CD4-positive, CD25-positive, alpha-beta regulatory T cell (primary cell): Measurements from ENCODE around the gene ADGB. TPM values are rescaled to one million over a fixed set of nuclear protein-coding genes. Genes with fewer than 3 reads are reported as not detected.
"Not testable (repeated sequence)": the region's sequence is repeated elsewhere in the genome, so short reads cannot be mapped to it uniquely, and the experiment has no call there.

Source experiments
- ATAC-seq, 2 donors: fragments of 150-1000 bp; cut with Tn5 transposase; one replicate each; pipeline ENCODE4 v1.10.0; 2021; ENCODE audit warnings: low read depth in 2 of 2, moderate number of reproducible peaks in 2 of 2, moderate library complexity in 1 of 2
- DNase-seq, 3 donors: peaks; one replicate each; pipeline versions ENCODE4 v3.0.0 to v3.0.0-alpha.2; 2012 to 2022; ENCODE audit warnings: mixed read lengths in 1 of 3
- H3K27ac ChIP-seq: one replicate; pipeline ENCODE4 v1.7.0; 2013; ENCODE audit warnings: mild to moderate bottlenecking, low read length; ENCODE audit not compliant: insufficient read depth, poor library complexity, severe bottlenecking
- H3K27me3 ChIP-seq: one replicate; pipeline ENCODE4 v1.7.0; 2013; ENCODE audit warnings: low read length; ENCODE audit not compliant: control insufficient read depth, insufficient read depth
- H3K36me3 ChIP-seq: one replicate; pipeline ENCODE4 v1.7.0; 2013; ENCODE audit warnings: mild to moderate bottlenecking, low read length, moderate library complexity; ENCODE audit not compliant: control insufficient read depth, insufficient read depth
- H3K4me1 ChIP-seq: 2 replicates; pipeline ENCODE4 v1.7.0; 2013; ENCODE audit warnings: mild to moderate bottlenecking, low read length; ENCODE audit not compliant: insufficient read depth, control insufficient read depth, poor library complexity, severe bottlenecking
- H3K4me3 ChIP-seq: one replicate; pipeline ENCODE4 v1.7.0; 2013; ENCODE audit warnings: low read depth, mild to moderate bottlenecking, low read length, moderate library complexity
- H3K9me3 ChIP-seq, 2 experiments: 1 replicate in 1 of 2; 2 replicates in 1 of 2; pipeline ENCODE4 v1.7.0; 2013; ENCODE audit warnings: low read length in 2 of 2, mild to moderate bottlenecking in 1 of 2, moderate library complexity in 1 of 2; ENCODE audit not compliant: control insufficient read depth in 2 of 2
- H3K27ac Mint-ChIP-seq, 3 donors: one replicate each; pipeline ENCODE4 v1.8.0; 2020 to 2022; ENCODE audit warnings: mild to moderate bottlenecking in 3 of 3, mixed read lengths in 3 of 3, moderate library complexity in 2 of 3
- H3K27me3 Mint-ChIP-seq: one replicate; pipeline ENCODE4 v1.8.0; 2022; ENCODE audit warnings: mild to moderate bottlenecking, mixed read lengths
- H3K36me3 Mint-ChIP-seq: one replicate; pipeline ENCODE4 v1.8.0; 2020; ENCODE audit warnings: mixed read lengths
- H3K4me1 Mint-ChIP-seq, 4 donors: one replicate each; pipeline ENCODE4 v1.8.0; 2020 to 2022; ENCODE audit warnings: mixed read lengths in 4 of 4, mild to moderate bottlenecking in 1 of 4
- H3K4me3 Mint-ChIP-seq, 4 donors: one replicate each; pipeline ENCODE4 v1.8.0; 2020 to 2022; ENCODE audit warnings: mild to moderate bottlenecking in 4 of 4, mixed read lengths in 4 of 4, moderate library complexity in 3 of 4
- H3K9me3 Mint-ChIP-seq, 7 donors: one replicate each; pipeline ENCODE4 v1.8.0; 2020 to 2022; ENCODE audit warnings: mixed read lengths in 7 of 7, mild to moderate bottlenecking in 3 of 7, moderate library complexity in 2 of 7
- polyA plus RNA-seq, 4 donors: library from polyadenylated mRNA; unstranded; fragments of 300-500 nt; fragmentation: Illumina TruSeq; gene quantifications; one replicate each; pipeline ENCODE4 v1.2.3, GENCODE V29; 2021
- total RNA-seq: library from RNA; stranded (reverse); gene quantifications from one replicate; pipeline ENCODE4 v1.2.3, GENCODE V29; 2022

ADGB gene
- total and polyA plus RNA-seq, 5 donors from 2014 or later, result not detected

- Histone ChIP-seq H3K4me1 (no peaks in the 10 kb centered on the region), H3K27me3 (no peaks in the 10 kb centered on the region), H3K9me3 (no peaks in the 10 kb centered on the region), H3K4me3 (no peak overlapping the region), H3K27ac (no peak overlapping the region), H3K36me3 (no peaks in the 10 kb centered on the region)
- no peak overlapping the region for H3K4me3 Mint-ChIP-seq
- H3K9me3 Mint-ChIP-seq, result peaks cover 0 to 4% (median 0%) of the 10 kb centered on the region in 7 donors
- no peak for DNase-seq
- H3K27ac Mint-ChIP-seq, result no peak overlapping the region
- no peak for ATAC-seq
- H3K36me3 Mint-ChIP-seq, result no peaks in the 10 kb centered on the region
- H3K4me1 Mint-ChIP-seq, result no peaks in the 10 kb centered on the region
- no peaks in the 10 kb centered on the region for H3K27me3 Mint-ChIP-seq
These were observed 241.4 kb downstream of the ADGB start for GRCh38 chr6:146840216-146840615.

GRCh38 chr6:146840641-146841040 lies 241.9 kb downstream of the ADGB start:
- Mint-ChIP-seq H3K4me1 (no peaks in the 10 kb centered on the region), H3K27ac (no peak overlapping the region), H3K36me3 (no peaks in the 10 kb centered on the region), H3K4me3 (no peak overlapping the region), H3K9me3 (peaks cover 0 to 4% (median 0%) of the 10 kb centered on the region in 7 donors), H3K27me3 (no peaks in the 10 kb centered on the region)
- H3K27me3 ChIP-seq, result no peaks in the 10 kb centered on the region
- H3K9me3 ChIP-seq, result no peaks in the 10 kb centered on the region
- H3K4me3 ChIP-seq, result no peak overlapping the region
- no peaks in the 10 kb centered on the region for H3K4me1 ChIP-seq
- DNase-seq (no peak), ATAC-seq (no peak)
- H3K27ac ChIP-seq, result no peak overlapping the region
- H3K36me3 ChIP-seq, result no peaks in the 10 kb centered on the region

- Mint-ChIP-seq H3K4me1 (no peaks in the 10 kb centered on the region), H3K9me3 (peaks cover 0 to 9% (median 0%) of the 10 kb centered on the region in 7 donors), H3K27ac (no peak overlapping the region), H3K36me3 (no peaks in the 10 kb centered on the region), H3K27me3 (no peaks in the 10 kb centered on the region), H3K4me3 (no peak overlapping the region)
- Histone ChIP-seq H3K9me3 (no peaks in the 10 kb centered on the region), H3K4me3 (no peak overlapping the region), H3K4me1 (no peaks in the 10 kb centered on the region), H3K27ac (no peak overlapping the region), H3K36me3 (no peaks in the 10 kb centered on the region), H3K27me3 (no peaks in the 10 kb centered on the region)
- no peak for ATAC-seq
- DNase-seq, result no peak
These were observed 248.7 kb downstream of the ADGB start for GRCh38 chr6:146847426-146847825.

DNA sequence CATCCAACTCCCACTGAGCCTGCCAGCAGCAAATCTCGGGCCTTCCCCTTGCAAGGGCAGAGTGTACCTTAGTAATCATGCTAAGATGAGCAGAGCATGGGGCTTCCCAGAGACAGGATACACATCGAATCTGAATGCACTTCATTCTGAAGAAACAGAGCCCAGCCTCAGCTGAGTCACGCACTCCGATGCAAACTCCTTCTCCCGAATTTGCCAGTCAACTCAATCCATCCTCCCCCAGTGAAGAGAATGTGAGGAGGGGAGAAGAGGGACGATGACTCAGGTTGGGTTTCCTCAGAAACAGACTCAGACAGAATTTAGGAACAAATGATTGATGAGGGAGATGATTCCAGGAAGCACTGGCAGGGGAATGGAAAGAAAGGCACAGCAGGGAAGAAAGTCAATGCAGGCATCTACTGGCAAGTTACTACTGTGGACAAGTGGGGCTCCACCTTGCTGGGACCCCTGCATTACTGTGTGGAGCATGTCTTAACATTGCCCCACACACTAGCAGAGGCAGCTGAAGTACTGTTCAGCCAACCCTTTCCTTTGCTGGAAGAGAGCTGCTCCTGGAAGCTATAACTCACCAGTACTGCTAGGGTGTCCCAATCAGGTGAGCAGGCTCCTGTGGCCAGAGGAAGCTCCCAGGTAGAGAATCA lies 251.6 kb downstream of the ADGB start:
- no peaks in the 10 kb centered on the region for H3K36me3 ChIP-seq
- H3K4me1 ChIP-seq, result no peaks in the 10 kb centered on the region
- H3K27me3 ChIP-seq, result no peaks in the 10 kb centered on the region
- peaks cover 0 to 7% (median 0%) of the 10 kb centered on the region in 7 donors for H3K9me3 Mint-ChIP-seq
- no peak for ATAC-seq
- H3K4me3 ChIP-seq, result no peak overlapping the region
- H3K27me3 Mint-ChIP-seq, result no peaks in the 10 kb centered on the region
- H3K9me3 ChIP-seq, result no peaks in the 10 kb centered on the region
- no peak overlapping the region for H3K4me3 Mint-ChIP-seq
- no peaks in the 10 kb centered on the region for H3K36me3 Mint-ChIP-seq
- no peaks in the 10 kb centered on the region for H3K4me1 Mint-ChIP-seq
- no peak overlapping the region for H3K27ac Mint-ChIP-seq
- no peak for DNase-seq
- no peak overlapping the region for H3K27ac ChIP-seq

DNA sequence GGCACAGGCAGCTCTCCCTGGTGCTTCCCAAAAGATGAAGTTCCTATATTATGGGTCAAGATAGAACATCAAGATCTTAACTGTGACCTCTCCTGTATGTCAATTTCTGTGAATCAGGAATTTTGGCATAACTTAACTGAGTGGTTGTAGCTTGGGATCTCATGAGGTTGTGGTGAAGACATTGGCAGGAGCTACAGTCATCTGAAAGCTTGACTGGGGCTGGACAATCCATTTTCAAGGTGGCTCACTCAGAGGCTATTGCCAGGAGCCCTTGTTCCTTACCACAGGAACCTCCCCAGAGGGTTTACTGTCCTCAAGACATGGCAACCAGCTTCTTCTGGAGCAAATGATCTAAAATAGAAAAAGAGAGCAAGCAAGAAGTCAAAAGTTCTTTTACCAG lies 252.2 kb downstream of the ADGB start:
- H3K4me1 ChIP-seq, result no peaks in the 10 kb centered on the region
- no peak overlapping the region for H3K27ac ChIP-seq
- H3K4me3 ChIP-seq, result no peak overlapping the region
- Mint-ChIP-seq H3K9me3 (peaks cover 0 to 3% (median 0%) of the 10 kb centered on the region in 7 donors), H3K4me1 (no peaks in the 10 kb centered on the region), H3K4me3 (no peak overlapping the region), H3K27me3 (no peaks in the 10 kb centered on the region), H3K36me3 (no peaks in the 10 kb centered on the region), H3K27ac (no peak overlapping the region)
- no peaks in the 10 kb centered on the region for H3K9me3 ChIP-seq
- no peaks in the 10 kb centered on the region for H3K36me3 ChIP-seq
- no peak for DNase-seq
- ATAC-seq, result no peak
- H3K27me3 ChIP-seq, result no peaks in the 10 kb centered on the region

GRCh38 chr6:146851837-146852236 lies 253.1 kb downstream of the ADGB start:
- ATAC-seq (no peak), DNase-seq (no peak)
- Mint-ChIP-seq H3K4me1 (no peaks in the 10 kb centered on the region), H3K27me3 (no peaks in the 10 kb centered on the region), H3K36me3 (no peaks in the 10 kb centered on the region), H3K9me3 (peaks cover 0 to 3% (median 0%) of the 10 kb centered on the region in 7 donors), H3K27ac (no peak overlapping the region), H3K4me3 (no peak overlapping the region)
- Histone ChIP-seq H3K4me1 (no peaks in the 10 kb centered on the region), H3K27me3 (no peaks in the 10 kb centered on the region), H3K4me3 (no peak overlapping the region), H3K36me3 (no peaks in the 10 kb centered on the region), H3K9me3 (no peaks in the 10 kb centered on the region), H3K27ac (no peak overlapping the region)

GRCh38 chr6:146854521-146855255 lies 255.9 kb downstream of the ADGB start:
- H3K9me3 ChIP-seq, H3K36me3 Mint-ChIP-seq, H3K27me3 Mint-ChIP-seq, ATAC-seq, DNase-seq, H3K4me1 ChIP-seq, H3K27ac Mint-ChIP-seq, H3K4me1 Mint-ChIP-seq, H3K9me3 Mint-ChIP-seq, H3K4me3 Mint-ChIP-seq, H3K27ac ChIP-seq, H3K4me3 ChIP-seq, H3K36me3 ChIP-seq, H3K27me3 ChIP-seq: not testable (repeated sequence)

DNA sequence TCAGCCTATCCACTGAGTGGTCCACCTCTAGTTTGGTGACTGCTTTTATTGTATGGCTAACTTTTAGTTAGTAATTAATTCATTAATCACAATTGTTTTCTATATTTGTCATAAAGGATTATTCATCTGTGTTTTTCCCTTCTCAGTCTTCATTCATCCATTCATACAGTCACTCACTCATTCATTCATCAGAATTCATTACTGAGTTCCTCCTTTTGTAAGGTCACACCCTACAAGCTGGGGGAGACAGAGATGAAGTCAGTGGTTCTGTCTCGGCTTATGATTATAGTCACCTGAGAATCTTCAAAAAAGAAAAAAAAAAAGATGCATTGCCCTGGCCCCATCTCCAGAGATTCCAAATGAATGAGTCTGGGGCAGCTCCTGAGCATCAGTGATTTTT lies 257.1 kb downstream of the ADGB start:
- no peaks in the 10 kb centered on the region for H3K36me3 ChIP-seq
- Mint-ChIP-seq H3K9me3 (no peaks in the 10 kb centered on the region), H3K27ac (no peak overlapping the region), H3K36me3 (no peaks in the 10 kb centered on the region), H3K4me1 (peaks cover 0 to 7% (median 0%) of the 10 kb centered on the region in 4 donors), H3K4me3 (no peak overlapping the region), H3K27me3 (peaks cover 5% of the 10 kb centered on the region)
- no peak overlapping the region for H3K27ac ChIP-seq
- no peak for DNase-seq
- H3K4me1 ChIP-seq, result no peaks in the 10 kb centered on the region
- H3K27me3 ChIP-seq, result no peaks in the 10 kb centered on the region
- no peak for ATAC-seq
- no peak overlapping the region for H3K4me3 ChIP-seq
- H3K9me3 ChIP-seq, result no peaks in the 10 kb centered on the region
